Measurements from ENCODE around the gene ALK. TPM values are rescaled to one million over a fixed set of nuclear protein-coding genes. Genes with fewer than 3 reads are reported as not detected.

Gene ALK
- polyA plus RNA-seq, 2 of the 4 experiments (the other 2 are of a cell fraction): not detected

DNA sequence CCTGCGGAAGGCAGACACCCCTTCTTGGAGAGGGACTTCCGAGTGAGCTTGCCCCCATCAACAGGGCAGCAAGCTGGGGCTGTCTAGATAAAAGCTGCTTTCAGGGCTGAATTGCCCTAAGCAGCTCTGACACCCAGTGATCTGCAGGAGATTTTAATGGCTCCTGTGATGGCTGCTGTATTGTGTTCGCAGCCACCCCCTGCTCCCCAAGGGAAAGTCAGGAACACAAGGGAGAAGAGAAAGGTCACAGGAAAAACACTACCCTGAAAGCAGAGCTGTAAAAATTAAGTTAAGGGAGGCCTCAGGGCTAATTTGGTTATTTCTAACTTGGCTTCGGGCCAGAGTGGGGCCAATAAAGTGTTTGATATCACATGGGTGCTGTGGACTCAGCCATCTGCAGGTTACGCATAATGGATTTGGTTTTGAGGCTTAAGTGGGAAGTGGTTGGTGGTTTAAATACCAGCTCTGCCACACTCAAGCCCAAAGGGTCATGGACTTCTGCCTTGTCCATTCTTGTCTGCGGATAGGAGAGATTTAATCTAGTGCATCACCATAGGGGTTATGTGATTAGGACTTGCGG, 658.6 kb downstream of the ALK start:
- Histone ChIP-seq H3K4me1 (no peaks in the 10 kb centered on the region), H3K27ac (no peak overlapping the region), H3K4me3 (no peak overlapping the region), H3K4me2 (no peak overlapping the region), H3K9me3 (no peaks in the 10 kb centered on the region)
- CTCF ChIA-PET: interaction anchor here (0.8 to 0.9 kb wide), 2 partner anchors 47 to 304 kb away, joined by 3 read pairs; no protein-coding TSS in a partner anchor
- ATAC-seq (no peak), FAIRE-seq (no peak), DNase-seq (ENCODE audit: low read depth in 1 of 2, low spot score in 1 of 2) (no peak)
- POLR2A ChIA-PET: no interaction called here
- TF ChIP-seq, protein P1, sequence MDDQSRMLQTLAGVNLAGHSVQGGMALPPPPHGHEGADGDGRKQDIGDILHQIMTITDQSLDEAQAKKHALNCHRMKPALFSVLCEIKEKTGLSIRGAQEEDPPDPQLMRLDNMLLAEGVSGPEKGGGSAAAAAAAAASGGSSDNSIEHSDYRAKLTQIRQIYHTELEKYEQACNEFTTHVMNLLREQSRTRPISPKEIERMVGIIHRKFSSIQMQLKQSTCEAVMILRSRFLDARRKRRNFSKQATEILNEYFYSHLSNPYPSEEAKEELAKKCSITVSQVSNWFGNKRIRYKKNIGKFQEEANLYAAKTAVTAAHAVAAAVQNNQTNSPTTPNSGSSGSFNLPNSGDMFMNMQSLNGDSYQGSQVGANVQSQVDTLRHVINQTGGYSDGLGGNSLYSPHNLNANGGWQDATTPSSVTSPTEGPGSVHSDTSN (IDR thresholded peaks at IDR 0.05): no peak
- no peak for TF ChIP-seq GATA3 (IDR thresholded peaks at IDR 0.05; ENCODE audit: borderline replicate concordance)
- TF ChIP-seq RCOR1 (IDR thresholded peaks at IDR 0.05; ENCODE audit: low read depth, low read length): no peak
- TF ChIP-seq, protein P2, sequence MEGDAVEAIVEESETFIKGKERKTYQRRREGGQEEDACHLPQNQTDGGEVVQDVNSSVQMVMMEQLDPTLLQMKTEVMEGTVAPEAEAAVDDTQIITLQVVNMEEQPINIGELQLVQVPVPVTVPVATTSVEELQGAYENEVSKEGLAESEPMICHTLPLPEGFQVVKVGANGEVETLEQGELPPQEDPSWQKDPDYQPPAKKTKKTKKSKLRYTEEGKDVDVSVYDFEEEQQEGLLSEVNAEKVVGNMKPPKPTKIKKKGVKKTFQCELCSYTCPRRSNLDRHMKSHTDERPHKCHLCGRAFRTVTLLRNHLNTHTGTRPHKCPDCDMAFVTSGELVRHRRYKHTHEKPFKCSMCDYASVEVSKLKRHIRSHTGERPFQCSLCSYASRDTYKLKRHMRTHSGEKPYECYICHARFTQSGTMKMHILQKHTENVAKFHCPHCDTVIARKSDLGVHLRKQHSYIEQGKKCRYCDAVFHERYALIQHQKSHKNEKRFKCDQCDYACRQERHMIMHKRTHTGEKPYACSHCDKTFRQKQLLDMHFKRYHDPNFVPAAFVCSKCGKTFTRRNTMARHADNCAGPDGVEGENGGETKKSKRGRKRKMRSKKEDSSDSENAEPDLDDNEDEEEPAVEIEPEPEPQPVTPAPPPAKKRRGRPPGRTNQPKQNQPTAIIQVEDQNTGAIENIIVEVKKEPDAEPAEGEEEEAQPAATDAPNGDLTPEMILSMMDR (IDR thresholded peaks at IDR 0.05): no peak
- TF ChIP-seq, protein P3, sequence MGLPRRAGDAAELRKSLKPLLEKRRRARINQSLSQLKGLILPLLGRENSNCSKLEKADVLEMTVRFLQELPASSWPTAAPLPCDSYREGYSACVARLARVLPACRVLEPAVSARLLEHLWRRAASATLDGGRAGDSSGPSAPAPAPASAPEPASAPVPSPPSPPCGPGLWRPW (IDR thresholded peaks at IDR 0.05): no peak
- no peak for TF ChIP-seq ZFP36 (IDR thresholded peaks at IDR 0.05; ENCODE audit: borderline replicate concordance, partially characterized antibody)
- no peak for TF ChIP-seq CBX2 (IDR thresholded peaks at IDR 0.05; ENCODE audit: borderline replicate concordance, low read depth)
- TF ChIP-seq RFX5 (IDR thresholded peaks at IDR 0.05): no peak
- TF ChIP-seq FOSB (CRISPR knock-in tag; IDR thresholded peaks at IDR 0.05): no peak
- no peak for TF ChIP-seq CEBPB (IDR thresholded peaks at IDR 0.05)
- TF ChIP-seq NR3C1 (IDR thresholded peaks at IDR 0.05): no peak
- TF ChIP-seq POLR2AphosphoS2 (conservative IDR thresholded peaks at IDR 0.05; ENCODE audit: low read length): no peak
- no peak for TF ChIP-seq ZSCAN20 (CRISPR knock-in tag; IDR thresholded peaks at IDR 0.05)
- no peak for TF ChIP-seq HOXB5 (CRISPR knock-in tag; IDR thresholded peaks at IDR 0.05)
- TF ChIP-seq BHLHE40 (IDR thresholded peaks at IDR 0.05; ENCODE audit: low read depth, low read length): no peak
- no peak for TF ChIP-seq ESRRA (IDR thresholded peaks at IDR 0.05; ENCODE audit: borderline replicate concordance, low read length)
- TF ChIP-seq NFE2L2 (conservative IDR thresholded peaks at IDR 0.05; ENCODE audit: low read length): no peak
- 65% methylated on average over 7 of the region's 7 CpGs for WGBS (ENCODE audit: missing lambda C conversion rate)

DNA sequence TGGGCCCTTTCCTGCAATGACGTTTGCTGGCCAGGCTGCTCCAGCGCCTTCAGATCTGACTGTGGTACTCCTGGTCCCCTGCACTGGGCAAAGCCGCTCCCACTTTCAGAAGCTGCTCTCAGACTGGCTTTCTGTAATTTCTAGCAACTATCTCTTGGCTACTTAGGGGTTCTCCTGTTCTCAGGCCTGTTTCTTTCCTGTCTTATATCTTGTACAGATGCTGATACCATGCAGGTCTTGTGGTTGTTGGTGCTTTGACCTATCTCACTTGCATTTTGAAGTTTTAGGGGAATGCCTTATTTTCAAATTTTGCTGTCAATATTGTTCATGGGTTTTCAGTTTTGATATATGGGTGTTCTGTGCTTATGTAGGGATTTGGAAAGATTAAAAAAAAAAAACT, 660.4 kb downstream of the ALK start:
- no peak overlapping the region for H3K4me3 ChIP-seq
- no peaks in the 10 kb centered on the region for H3K9me3 ChIP-seq
- TF ChIP-seq FOSB (CRISPR knock-in tag; IDR thresholded peaks at IDR 0.05) (no peak), ESRRA (IDR thresholded peaks at IDR 0.05; ENCODE audit: borderline replicate concordance, low read length) (no peak), MAFK (IDR thresholded peaks at IDR 0.05; ENCODE audit: partially characterized antibody) (no peak)
- H3K4me1 ChIP-seq: no peaks in the 10 kb centered on the region
- DNase-seq (ENCODE audit: low read depth in 1 of 2, low spot score in 1 of 2) (no peak), ATAC-seq (no peak; a peak in 1 of 6 replicates), FAIRE-seq (no peak)
- H3K4me2 ChIP-seq: no peak overlapping the region
- no peak overlapping the region for H3K27ac ChIP-seq
- WGBS (ENCODE audit: missing lambda C conversion rate): 56% methylated on average over 3 of the region's 3 CpGs
- ChIA-PET POLR2A (no interaction called here), CTCF (interaction anchor here (0.6 to 1.6 kb wide), 4 partner anchors 10 to 696 kb away, joined by 3 to 6 read pairs (median 3); no protein-coding TSS in a partner anchor)

DNA sequence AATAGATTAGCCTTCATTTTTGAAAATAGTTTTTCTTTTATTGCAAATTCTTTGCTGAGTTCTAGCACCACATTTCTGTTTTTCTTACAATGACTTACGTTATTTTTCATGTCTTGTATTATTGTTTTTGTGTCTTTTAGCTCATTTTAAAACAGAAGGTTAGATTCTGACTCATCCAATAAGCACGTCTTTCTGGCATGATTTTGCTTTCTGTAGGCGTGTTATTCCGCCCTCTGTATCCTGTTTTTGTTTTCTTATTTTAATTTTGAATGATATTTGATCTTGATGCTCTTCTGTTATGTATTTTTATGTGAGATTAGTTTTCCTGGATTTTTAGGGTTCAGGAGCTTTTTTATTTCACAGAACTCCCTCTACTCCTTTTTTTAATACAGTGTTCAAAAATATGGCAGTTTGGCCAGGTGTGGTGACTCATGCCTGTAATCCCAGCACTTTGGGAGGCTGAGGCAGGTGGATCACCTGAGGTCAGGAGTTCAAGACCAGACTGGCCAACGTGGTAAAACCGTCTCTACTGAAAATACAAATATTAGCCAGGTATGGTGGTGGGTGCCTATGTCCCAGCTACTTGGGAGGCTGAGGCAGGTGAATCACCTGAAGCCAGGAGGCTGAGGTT, 661.1 kb downstream of the ALK start:
- Histone ChIP-seq H3K9me3 (no peaks in the 10 kb centered on the region), H3K27ac (no peak overlapping the region), H3K4me2 (no peak overlapping the region), H3K4me1 (no peaks in the 10 kb centered on the region), H3K4me3 (no peak overlapping the region)
- ATAC-seq: no peak
- DNase-seq (ENCODE audit: low read depth in 1 of 2, low spot score in 1 of 2): no peak
- ChIA-PET POLR2A (no interaction called here), CTCF (no interaction called here)
- FAIRE-seq: no peak
- no peak for TF ChIP-seq ZC3H11A (IDR thresholded peaks at IDR 0.05)
- no peak for TF ChIP-seq CBX2 (IDR thresholded peaks at IDR 0.05; ENCODE audit: borderline replicate concordance, low read depth)
- TF ChIP-seq FOSL2 (IDR thresholded peaks at IDR 0.05): no peak
- TF ChIP-seq FOSL2 (CRISPR knock-in tag; IDR thresholded peaks at IDR 0.05): 0 out of 2 replicates have a peak, but pooled peaks have one; percentile 24
- no peak for TF ChIP-seq RFX5 (IDR thresholded peaks at IDR 0.05)
- WGBS (ENCODE audit: missing lambda C conversion rate): 5% methylated on average over 6 of the region's 6 CpGs

Data from A549 (cell line).